ENCODE data around the gene C15orf40. TPM values are rescaled to one million over a fixed set of nuclear protein-coding genes. Genes with fewer than 3 reads are reported as not detected.

Gene C15orf40
- total RNA-seq, 2 experiments from 2014 or later, result 7.4 to 11.0 TPM

DNA sequence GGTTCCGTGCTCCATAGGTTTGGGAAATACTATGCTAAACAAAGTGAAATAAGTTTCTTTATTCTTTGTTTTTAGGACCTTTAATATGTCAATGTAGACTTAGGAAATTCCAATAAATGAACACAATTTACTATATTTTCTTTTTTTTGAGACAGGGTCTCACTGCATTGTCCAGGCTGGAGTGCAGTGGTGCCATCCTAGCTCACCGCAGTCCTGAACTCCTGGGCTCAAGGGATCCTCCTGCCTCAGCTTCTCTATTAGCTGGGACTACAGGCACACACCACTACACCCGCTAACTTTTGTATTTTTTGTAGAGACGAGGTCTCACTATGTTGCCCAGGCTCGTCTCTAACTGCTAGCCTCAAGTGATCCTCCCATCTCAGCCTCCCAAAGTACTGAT, 46.5 kb downstream of the C15orf40 start:
- DNase-seq (no peak), ATAC-seq (ENCODE audit: poor library complexity) (no peak)
- POLR2A ChIA-PET, result no interaction called here
- Histone ChIP-seq H3K9me3 (ENCODE audit: control insufficient read depth in 1 of 2, insufficient read depth in 1 of 2, low read length in 2 of 2) (no peaks in the 10 kb centered on the region), H3K27me3 (ENCODE audit: control insufficient read depth in 1 of 2, insufficient read depth in 2 of 2, low read length in 2 of 2) (no peaks in the 10 kb centered on the region), H3K27ac (ENCODE audit: low read depth in 1 of 2, low read length in 2 of 2) (no peak overlapping the region), H3K4me3 (ENCODE audit: low read length) (no peak overlapping the region), H3K4me1 (ENCODE audit: insufficient read depth, low read length) (no peaks in the 10 kb centered on the region), H3K36me3 (ENCODE audit: insufficient read depth, low read length) (no peaks in the 10 kb centered on the region)
- CTCF ChIA-PET, result no interaction called here
- no peaks in the 10 kb centered on the region for H3K4me1 Mint-ChIP-seq (ENCODE audit: low read depth)
- intact Hi-C loops (cut with DNase I, micrococcal nuclease), result no loop called here
- H3K27me3 Mint-ChIP-seq, result no peaks in the 10 kb centered on the region
- no peak overlapping the region for H3K4me3 Mint-ChIP-seq
- no peaks in the 10 kb centered on the region for H3K36me3 Mint-ChIP-seq (ENCODE audit: low read depth)
- no peaks in the 10 kb centered on the region for H3K9me3 Mint-ChIP-seq
- TF ChIP-seq, protein P1, sequence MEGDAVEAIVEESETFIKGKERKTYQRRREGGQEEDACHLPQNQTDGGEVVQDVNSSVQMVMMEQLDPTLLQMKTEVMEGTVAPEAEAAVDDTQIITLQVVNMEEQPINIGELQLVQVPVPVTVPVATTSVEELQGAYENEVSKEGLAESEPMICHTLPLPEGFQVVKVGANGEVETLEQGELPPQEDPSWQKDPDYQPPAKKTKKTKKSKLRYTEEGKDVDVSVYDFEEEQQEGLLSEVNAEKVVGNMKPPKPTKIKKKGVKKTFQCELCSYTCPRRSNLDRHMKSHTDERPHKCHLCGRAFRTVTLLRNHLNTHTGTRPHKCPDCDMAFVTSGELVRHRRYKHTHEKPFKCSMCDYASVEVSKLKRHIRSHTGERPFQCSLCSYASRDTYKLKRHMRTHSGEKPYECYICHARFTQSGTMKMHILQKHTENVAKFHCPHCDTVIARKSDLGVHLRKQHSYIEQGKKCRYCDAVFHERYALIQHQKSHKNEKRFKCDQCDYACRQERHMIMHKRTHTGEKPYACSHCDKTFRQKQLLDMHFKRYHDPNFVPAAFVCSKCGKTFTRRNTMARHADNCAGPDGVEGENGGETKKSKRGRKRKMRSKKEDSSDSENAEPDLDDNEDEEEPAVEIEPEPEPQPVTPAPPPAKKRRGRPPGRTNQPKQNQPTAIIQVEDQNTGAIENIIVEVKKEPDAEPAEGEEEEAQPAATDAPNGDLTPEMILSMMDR (IDR thresholded peaks at IDR 0.05), result no peak
- no peak overlapping the region for H3K27ac Mint-ChIP-seq

DNA sequence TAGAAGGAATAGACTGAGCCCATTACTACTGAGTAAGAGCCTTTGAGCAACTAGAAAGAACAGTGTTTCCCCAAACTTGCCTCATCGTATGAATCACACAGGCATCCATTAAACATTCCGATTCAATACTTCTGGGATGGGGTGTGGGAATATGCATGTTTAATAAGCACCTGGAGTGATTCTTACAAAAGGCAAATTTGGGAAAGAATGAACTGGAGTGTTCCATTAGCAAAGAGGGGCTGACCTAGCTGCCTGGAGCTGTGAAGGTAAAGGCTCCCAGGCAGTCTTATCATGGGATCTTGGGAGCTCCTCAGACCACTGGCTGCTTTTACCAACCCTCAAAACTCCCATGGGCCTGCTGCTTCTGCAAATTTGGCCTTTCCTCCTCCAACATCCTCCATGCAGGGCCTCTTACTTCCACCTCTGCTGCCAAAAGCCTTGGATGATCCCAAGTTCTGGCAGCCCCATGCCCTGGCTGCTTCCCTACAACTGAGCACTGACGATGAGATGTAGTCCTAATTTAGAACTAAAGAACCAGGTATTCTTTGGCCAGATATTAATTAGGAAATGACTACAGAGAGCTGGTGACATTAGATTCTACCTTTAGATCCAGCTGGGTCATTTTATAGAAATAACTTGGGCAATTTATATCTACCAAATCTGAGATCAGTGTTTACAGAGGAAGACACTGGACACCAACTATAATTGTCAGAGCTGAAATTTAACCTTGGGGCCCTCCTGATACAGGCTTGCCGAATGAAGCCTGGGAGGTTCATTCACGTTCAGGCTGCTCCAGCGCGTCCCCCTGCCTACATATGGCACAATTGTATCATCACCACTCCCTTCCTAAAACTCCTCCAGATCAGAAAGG, 47.7 kb downstream of the C15orf40 start:
- ChIA-PET POLR2A (no interaction called here), CTCF (no interaction called here)
- H3K4me1 Mint-ChIP-seq (ENCODE audit: low read depth), result no peaks in the 10 kb centered on the region
- DNase-seq (no peak), ATAC-seq (ENCODE audit: poor library complexity) (no peak)
- no peaks in the 10 kb centered on the region for H3K27me3 ChIP-seq (ENCODE audit: control insufficient read depth in 1 of 2, insufficient read depth in 2 of 2, low read length in 2 of 2)
- no peaks in the 10 kb centered on the region for H3K36me3 Mint-ChIP-seq (ENCODE audit: low read depth)
- intact Hi-C loops (cut with DNase I, micrococcal nuclease), result no loop called here
- H3K9me3 Mint-ChIP-seq, result no peaks in the 10 kb centered on the region
- no peaks in the 10 kb centered on the region for H3K27me3 Mint-ChIP-seq
- TF ChIP-seq, protein P1 (IDR thresholded peaks at IDR 0.05), result no peak
- H3K27ac ChIP-seq (ENCODE audit: low read depth in 1 of 2, low read length in 2 of 2), result no peak overlapping the region
- no peak overlapping the region for H3K27ac Mint-ChIP-seq
- no peak overlapping the region for H3K4me3 Mint-ChIP-seq
- H3K36me3 ChIP-seq (ENCODE audit: insufficient read depth, low read length), result no peaks in the 10 kb centered on the region
- H3K9me3 ChIP-seq (ENCODE audit: control insufficient read depth in 1 of 2, insufficient read depth in 1 of 2, low read length in 2 of 2), result no peaks in the 10 kb centered on the region
- no peaks in the 10 kb centered on the region for H3K4me1 ChIP-seq (ENCODE audit: insufficient read depth, low read length)
- H3K4me3 ChIP-seq (ENCODE audit: low read length), result no peak overlapping the region

DNA sequence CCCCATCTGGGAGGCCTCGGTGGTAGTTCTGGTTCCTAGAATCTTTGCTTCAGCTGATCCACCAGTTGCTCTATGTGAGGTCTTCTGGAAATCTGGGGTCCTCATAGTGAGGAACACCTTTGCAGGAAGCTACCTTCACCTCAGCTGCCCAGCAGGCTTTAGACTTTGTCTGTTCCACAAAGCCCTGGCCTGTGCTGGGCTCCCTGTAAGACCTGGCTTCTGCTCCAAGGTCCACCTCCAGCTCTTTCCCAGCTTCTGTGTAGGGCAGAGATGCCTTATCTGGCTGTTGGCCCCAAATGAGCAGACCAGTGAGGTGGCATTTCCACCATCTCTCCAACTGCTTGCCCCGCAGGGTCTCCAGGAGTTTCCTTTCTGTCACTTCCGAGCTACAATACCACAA, 50.7 kb downstream of the C15orf40 start:
- Histone ChIP-seq H3K4me3 (ENCODE audit: low read length) (no peak overlapping the region), H3K27ac (ENCODE audit: low read depth in 1 of 2, low read length in 2 of 2) (no peak overlapping the region), H3K9me3 (ENCODE audit: control insufficient read depth in 1 of 2, insufficient read depth in 1 of 2, low read length in 2 of 2) (no peaks in the 10 kb centered on the region), H3K27me3 (ENCODE audit: control insufficient read depth in 1 of 2, insufficient read depth in 2 of 2, low read length in 2 of 2) (no peaks in the 10 kb centered on the region), H3K36me3 (ENCODE audit: insufficient read depth, low read length) (no peaks in the 10 kb centered on the region), H3K4me1 (ENCODE audit: insufficient read depth, low read length) (no peaks in the 10 kb centered on the region)
- no peak overlapping the region for H3K4me3 Mint-ChIP-seq
- no peak overlapping the region for H3K27ac Mint-ChIP-seq
- H3K36me3 Mint-ChIP-seq (ENCODE audit: low read depth), result no peaks in the 10 kb centered on the region
- H3K9me3 Mint-ChIP-seq, result no peaks in the 10 kb centered on the region
- POLR2A ChIA-PET, result interaction anchor here (0.7 kb wide), 2 partner anchors 8 to 59 kb away, joined by 3 to 4 read pairs; no protein-coding TSS in a partner anchor
- DNase-seq (no peak), ATAC-seq (ENCODE audit: poor library complexity) (no peak)
- CTCF ChIA-PET, result no interaction called here
- no peaks in the 10 kb centered on the region for H3K4me1 Mint-ChIP-seq (ENCODE audit: low read depth)
- intact Hi-C loops (cut with DNase I, micrococcal nuclease), result no loop called here
- no peaks in the 10 kb centered on the region for H3K27me3 Mint-ChIP-seq
- TF ChIP-seq, protein P1 (IDR thresholded peaks at IDR 0.05), result no peak

All from CD4-positive, alpha-beta T cell (primary cell).